Right ventricle myocardium superior (tissue), 1 donor: Measurements from ENCODE around the gene LYZL2. TPM values are rescaled to one million over a fixed set of nuclear protein-coding genes. Genes with fewer than 3 reads are reported as not detected.

Experiments
- ATAC-seq: fragments of 200-7000 bp; cut with Tn5 transposase; one replicate; pipeline ENCODE4 v1.9.1; 2020; ENCODE audit warnings: mild to moderate bottlenecking; ENCODE audit not compliant: poor library complexity
- DNase-seq: peaks from one replicate; pipeline ENCODE4 v3.0.0-alpha.2; 2020
- intact Hi-C: fragments of 100-400 bp; cut with DNase I; formaldehyde crosslinking; loops from one replicate; pipeline ENCODE4 v1.11.2; 2022
- total RNA-seq: library from RNA; stranded (reverse); fragmentation: NEBNext Ultra II Directional; extraction: Animal tissue kit (Norgen Biotek cat#: 25700); gene quantifications from one replicate; pipeline ENCODE4 v1.2.1, GENCODE V29; 2021
- donor health status: DM: no; HTN: yes; CAD: no; lungs with severe emphysema.

LYZL2 gene
- total RNA-seq, 1 donor from 2014 or later = not detected

DNA sequence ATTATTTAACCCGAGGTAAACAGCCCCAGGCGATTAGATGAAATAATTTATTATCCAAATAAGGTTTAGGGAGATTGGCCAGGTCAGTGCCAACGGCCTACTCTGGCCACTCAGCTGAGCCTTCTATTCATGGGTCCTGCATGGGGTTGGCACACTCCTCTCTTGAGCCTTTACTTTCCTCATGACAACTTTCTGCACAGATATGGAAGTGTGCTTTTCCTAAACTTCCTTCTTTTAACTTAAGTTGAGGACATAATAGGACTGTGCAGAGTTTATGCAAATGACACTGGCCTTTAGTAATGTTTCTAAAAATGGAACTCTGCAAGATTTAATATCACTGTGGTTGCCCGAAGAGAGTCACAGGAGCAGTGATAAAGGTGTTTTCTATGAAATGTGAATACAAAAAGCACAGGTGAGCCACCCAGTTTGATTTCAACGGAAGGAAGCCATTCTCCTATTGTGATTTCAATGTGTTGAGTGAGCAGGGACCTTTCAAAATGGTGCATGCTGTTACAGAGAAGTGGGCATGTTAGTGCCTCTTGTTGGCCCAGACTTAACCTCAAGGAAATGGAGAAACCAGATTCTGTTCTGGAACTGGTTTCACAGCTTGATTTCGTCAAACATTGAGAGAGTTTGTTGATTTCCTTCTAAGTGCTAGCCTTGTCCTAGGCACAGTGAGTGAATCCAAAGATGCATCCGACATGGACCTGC, 55.7 kb downstream of the LYZL2 start:
- intact Hi-C loops = no loop called here
- DNase-seq = no peak
- peak; percentile 31 for ATAC-seq

DNA sequence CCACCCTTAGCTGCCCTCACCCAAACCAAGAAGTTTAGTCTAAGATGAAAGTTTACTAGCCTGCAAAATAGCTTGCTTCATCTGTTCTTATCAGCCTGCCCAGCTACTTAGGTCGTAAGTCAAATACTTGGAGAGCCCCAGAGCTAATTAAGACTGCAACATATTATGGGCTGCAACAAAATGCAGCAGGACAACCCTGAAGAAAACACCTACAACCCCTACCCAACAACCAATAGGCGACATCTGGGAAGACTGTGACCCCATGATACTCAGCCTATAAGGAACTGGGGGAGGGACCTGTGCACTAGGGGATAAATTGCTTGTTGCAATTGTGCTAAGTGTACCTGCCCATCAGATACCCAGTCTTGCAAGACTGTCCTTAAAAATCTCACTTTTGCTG, 64.1 kb downstream of the LYZL2 start:
- no peak for ATAC-seq
- intact Hi-C loops = no loop called here
- DNase-seq = no peak

GRCh38 chr10:30562787-30563186, 66.8 kb downstream of the LYZL2 start:
- DNase-seq (no peak), ATAC-seq (no peak)
- intact Hi-C loops = no loop called here

Other genes with a start within 250 kb of the LYZL2 start
- 7.3 TPM for gene MAP3K8, start 195.6 kb downstream of the LYZL2 start, total RNA-seq